GM12865 (cell line): Measurements from ENCODE around the gene SELENOW.
"Not testable (repeated sequence)": the region's sequence is repeated elsewhere in the genome, so short reads cannot be mapped to it uniquely, and the experiment has no call there.

Experiments
- DNase-seq: peaks from one replicate; pipeline ENCODE4 v3.0.0; 2010; ENCODE audit warnings: low read depth
- H3K4me3 ChIP-seq: 2 replicates; pipeline ENCODE4 v1.5.1; 2011; ENCODE audit warnings: mild to moderate bottlenecking, low read depth, low read length, control low read depth
- CTCF ChIP-seq: IDR thresholded peaks from 2 replicates; pipeline ENCODE4 v1.5.1; 2011; ENCODE audit warnings: low read length, control low read depth, low read depth, inconsistent platforms; ENCODE audit not compliant: insufficient read depth; ENCODE audit errors: missing control alignments

The SELENOW gene

GRCh38 chr19:47776568-47776967, 1.9 kb upstream of the SELENOW start:
- DNase-seq: no peak
- no peak overlapping the region for H3K4me3 ChIP-seq
- TF ChIP-seq CTCF: no peak

GRCh38 chr19:47777245-47778048, 1.1 kb upstream of the SELENOW start:
- DNase-seq: not testable (repeated sequence)
- peak overlapping the region; percentile 70 for H3K4me3 ChIP-seq

GRCh38 chr19:47778954-47779351, 450 bp downstream of the SELENOW start:
- H3K4me3 ChIP-seq: peak overlapping the region; percentile 70
- no peak for TF ChIP-seq CTCF
- no peak for DNase-seq

GRCh38 chr19:47779524-47780214, 1.2 kb downstream of the SELENOW start:
- H3K4me3 ChIP-seq: peak overlapping the region; percentile 70
- no peak for DNase-seq
- TF ChIP-seq CTCF: no peak

- no peak for DNase-seq
- H3K4me3 ChIP-seq: no peak overlapping the region
- no peak for TF ChIP-seq CTCF
Observed at GRCh38 chr19:47780215-47780551, 1.7 kb downstream of the SELENOW start.

GRCh38 chr19:47781590-47782262, 3.2 kb downstream of the SELENOW start:
- TF ChIP-seq CTCF: no peak
- H3K4me3 ChIP-seq: no peak overlapping the region
- no peak for DNase-seq

- no peak for TF ChIP-seq CTCF
- DNase-seq: no peak
- no peak overlapping the region for H3K4me3 ChIP-seq
Observed at GRCh38 chr19:47786566-47786965, 8.1 kb downstream of the SELENOW start.

GRCh38 chr19:47787307-47787706, 8.8 kb downstream of the SELENOW start:
- not testable (repeated sequence) for H3K4me3 ChIP-seq, DNase-seq

- DNase-seq, H3K4me3 ChIP-seq: not testable (repeated sequence)
Observed at GRCh38 chr19:47789811-47790210, 11.3 kb downstream of the SELENOW start.
